Measurements from ENCODE around the gene FGF12. TPM values are rescaled to one million over a fixed set of nuclear protein-coding genes. Genes with fewer than 3 reads are reported as not detected.

FGF12 gene
- total and polyA plus RNA-seq, 2 experiments from 2014 or later, result 6.0 to 14.3 TPM

DNA sequence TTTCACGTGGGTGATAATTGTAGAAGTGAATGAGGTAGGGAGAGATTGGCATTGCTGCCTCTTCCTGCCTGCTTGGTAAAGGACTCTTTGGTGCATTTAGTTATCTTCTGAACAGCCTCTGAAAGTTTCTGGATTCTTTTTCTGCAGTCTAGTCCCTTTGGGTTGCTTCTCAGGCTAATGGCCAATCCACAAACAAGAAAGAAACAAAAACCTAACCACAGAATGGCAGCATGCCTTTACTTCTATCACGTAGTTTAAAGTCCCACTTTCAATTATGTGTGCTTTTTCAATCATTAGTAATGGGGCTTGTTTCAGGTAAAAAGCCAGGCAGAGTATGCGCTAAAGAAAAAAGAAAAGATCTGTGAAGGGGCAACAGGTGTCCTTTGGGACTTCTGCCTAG is 7.4 kb downstream of the FGF12 start:
- DNase-seq (ENCODE audit: low spot score) (no peak), ATAC-seq (no peak)
- no peak for TF ChIP-seq POLR2AphosphoS5 (IDR thresholded peaks at IDR 0.05; ENCODE audit: low read depth)
- TF ChIP-seq EZH2phosphoT487 (IDR thresholded peaks at IDR 0.05; ENCODE audit: unreplicated experiment), result no peak
- TF ChIP-seq, protein P1, sequence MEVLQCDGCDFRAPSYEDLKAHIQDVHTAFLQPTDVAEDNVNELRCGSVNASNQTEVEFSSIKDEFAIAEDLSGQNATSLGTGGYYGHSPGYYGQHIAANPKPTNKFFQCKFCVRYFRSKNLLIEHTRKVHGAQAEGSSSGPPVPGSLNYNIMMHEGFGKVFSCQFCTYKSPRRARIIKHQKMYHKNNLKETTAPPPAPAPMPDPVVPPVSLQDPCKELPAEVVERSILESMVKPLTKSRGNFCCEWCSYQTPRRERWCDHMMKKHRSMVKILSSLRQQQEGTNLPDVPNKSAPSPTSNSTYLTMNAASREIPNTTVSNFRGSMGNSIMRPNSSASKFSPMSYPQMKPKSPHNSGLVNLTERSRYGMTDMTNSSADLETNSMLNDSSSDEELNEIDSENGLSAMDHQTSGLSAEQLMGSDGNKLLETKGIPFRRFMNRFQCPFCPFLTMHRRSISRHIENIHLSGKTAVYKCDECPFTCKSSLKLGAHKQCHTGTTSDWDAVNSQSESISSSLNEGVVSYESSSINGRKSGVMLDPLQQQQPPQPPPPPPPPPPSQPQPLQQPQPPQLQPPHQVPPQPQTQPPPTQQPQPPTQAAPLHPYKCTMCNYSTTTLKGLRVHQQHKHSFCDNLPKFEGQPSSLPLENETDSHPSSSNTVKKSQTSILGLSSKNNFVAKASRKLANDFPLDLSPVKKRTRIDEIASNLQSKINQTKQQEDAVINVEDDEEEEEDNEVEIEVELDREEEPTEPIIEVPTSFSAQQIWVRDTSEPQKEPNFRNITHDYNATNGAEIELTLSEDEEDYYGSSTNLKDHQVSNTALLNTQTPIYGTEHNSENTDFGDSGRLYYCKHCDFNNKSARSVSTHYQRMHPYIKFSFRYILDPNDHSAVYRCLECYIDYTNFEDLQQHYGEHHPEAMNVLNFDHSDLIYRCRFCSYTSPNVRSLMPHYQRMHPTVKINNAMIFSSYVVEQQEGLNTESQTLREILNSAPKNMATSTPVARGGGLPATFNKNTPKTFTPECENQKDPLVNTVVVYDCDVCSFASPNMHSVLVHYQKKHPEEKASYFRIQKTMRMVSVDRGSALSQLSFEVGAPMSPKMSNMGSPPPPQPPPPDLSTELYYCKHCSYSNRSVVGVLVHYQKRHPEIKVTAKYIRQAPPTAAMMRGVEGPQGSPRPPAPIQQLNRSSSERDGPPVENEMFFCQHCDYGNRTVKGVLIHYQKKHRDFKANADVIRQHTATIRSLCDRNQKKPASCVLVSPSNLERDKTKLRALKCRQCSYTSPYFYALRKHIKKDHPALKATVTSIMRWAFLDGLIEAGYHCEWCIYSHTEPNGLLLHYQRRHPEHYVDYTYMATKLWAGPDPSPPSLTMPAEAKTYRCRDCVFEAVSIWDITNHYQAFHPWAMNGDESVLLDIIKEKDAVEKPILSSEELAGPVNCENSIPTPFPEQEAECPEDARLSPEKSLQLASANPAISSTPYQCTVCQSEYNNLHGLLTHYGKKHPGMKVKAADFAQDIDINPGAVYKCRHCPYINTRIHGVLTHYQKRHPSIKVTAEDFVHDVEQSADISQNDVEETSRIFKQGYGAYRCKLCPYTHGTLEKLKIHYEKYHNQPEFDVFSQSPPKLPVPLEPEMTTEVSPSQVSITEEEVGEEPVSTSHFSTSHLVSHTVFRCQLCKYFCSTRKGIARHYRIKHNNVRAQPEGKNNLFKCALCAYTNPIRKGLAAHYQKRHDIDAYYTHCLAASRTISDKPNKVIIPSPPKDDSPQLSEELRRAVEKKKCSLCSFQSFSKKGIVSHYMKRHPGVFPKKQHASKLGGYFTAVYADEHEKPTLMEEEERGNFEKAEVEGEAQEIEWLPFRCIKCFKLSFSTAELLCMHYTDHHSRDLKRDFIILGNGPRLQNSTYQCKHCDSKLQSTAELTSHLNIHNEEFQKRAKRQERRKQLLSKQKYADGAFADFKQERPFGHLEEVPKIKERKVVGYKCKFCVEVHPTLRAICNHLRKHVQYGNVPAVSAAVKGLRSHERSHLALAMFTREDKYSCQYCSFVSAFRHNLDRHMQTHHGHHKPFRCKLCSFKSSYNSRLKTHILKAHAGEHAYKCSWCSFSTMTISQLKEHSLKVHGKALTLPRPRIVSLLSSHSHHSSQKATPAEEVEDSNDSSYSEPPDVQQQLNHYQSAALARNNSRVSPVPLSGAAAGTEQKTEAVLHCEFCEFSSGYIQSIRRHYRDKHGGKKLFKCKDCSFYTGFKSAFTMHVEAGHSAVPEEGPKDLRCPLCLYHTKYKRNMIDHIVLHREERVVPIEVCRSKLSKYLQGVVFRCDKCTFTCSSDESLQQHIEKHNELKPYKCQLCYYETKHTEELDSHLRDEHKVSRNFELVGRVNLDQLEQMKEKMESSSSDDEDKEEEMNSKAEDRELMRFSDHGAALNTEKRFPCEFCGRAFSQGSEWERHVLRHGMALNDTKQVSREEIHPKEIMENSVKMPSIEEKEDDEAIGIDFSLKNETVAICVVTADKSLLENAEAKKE (CRISPR knock-in tag; IDR thresholded peaks at IDR 0.05), result no peak
- TF ChIP-seq ZNF114 (CRISPR knock-in tag; IDR thresholded peaks at IDR 0.05), result no peak
- Histone ChIP-seq H2AFZ (no peak overlapping the region), H4K20me1 (replicated peaks; ENCODE audit: insufficient read depth) (no peaks in the 10 kb centered on the region), H3K4me3 (no peak overlapping the region), H3K4me1 (ENCODE audit: insufficient read depth) (peaks cover 30% of the 10 kb centered on the region), H3K4me2 (no peak overlapping the region), H3K36me3 (ENCODE audit: insufficient read depth) (no peaks in the 10 kb centered on the region), H3F3A (replicated peaks; ENCODE audit: low read depth) (no peaks in the 10 kb centered on the region), H3K79me2 (replicated peaks; ENCODE audit: insufficient read depth) (no peaks in the 10 kb centered on the region), H3K27me3 (ENCODE audit: insufficient read depth) (no peaks in the 10 kb centered on the region), H3K27ac (ENCODE audit: low read depth) (no peak overlapping the region), H3K9me2 (ENCODE audit: insufficient read depth) (no peaks in the 10 kb centered on the region)
- Mint-ChIP-seq H3K4me3 (no peak overlapping the region), H3K4me1 (peaks cover 32% of the 10 kb centered on the region), H3K36me3 (ENCODE audit: low read depth) (no peaks in the 10 kb centered on the region), H3K9me3 (no peaks in the 10 kb centered on the region), H3K27ac (no peak overlapping the region), H3K27me3 (ENCODE audit: insufficient read depth, low read depth, poor library complexity) (no peaks in the 10 kb centered on the region)

DNA sequence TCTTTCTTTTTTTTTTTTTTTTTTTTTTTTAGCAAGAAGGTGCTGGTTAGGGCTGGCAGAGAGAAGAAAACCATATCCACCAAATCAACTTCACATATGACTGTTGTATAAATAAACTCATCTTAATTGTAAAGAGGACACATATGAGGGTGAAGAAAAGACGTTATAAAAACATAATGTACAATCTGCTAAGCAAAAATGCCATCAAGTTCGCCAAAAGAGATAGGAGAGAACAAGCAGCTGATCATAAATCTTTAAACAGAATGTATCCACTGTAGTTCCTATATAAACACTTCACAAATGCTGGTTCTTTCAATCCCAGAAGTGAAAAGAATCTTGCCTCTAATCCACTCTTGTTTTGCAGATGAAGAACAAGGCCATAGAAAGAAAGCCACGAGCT is 9.2 kb downstream of the FGF12 start:
- H3K4me3 ChIP-seq, result no peak overlapping the region
- Mint-ChIP-seq H3K27me3 (ENCODE audit: insufficient read depth, low read depth, poor library complexity) (no peaks in the 10 kb centered on the region), H3K27ac (no peak overlapping the region), H3K9me3 (no peaks in the 10 kb centered on the region), H3K4me3 (no peak overlapping the region), H3K36me3 (ENCODE audit: low read depth) (no peaks in the 10 kb centered on the region), H3K4me1 (peaks cover 27% of the 10 kb centered on the region)
- H3K9me2 ChIP-seq (ENCODE audit: insufficient read depth), result no peaks in the 10 kb centered on the region
- no peak for ATAC-seq
- H3K27ac ChIP-seq (ENCODE audit: low read depth), result no peak overlapping the region
- H3K79me2 ChIP-seq (replicated peaks; ENCODE audit: insufficient read depth), result no peaks in the 10 kb centered on the region
- no peaks in the 10 kb centered on the region for H3K27me3 ChIP-seq (ENCODE audit: insufficient read depth)
- H4K20me1 ChIP-seq (replicated peaks; ENCODE audit: insufficient read depth), result no peaks in the 10 kb centered on the region
- no peak for DNase-seq (ENCODE audit: low spot score)
- H3K4me1 ChIP-seq (ENCODE audit: insufficient read depth), result peaks cover 24% of the 10 kb centered on the region
- no peak overlapping the region for H2AFZ ChIP-seq
- H3F3A ChIP-seq (replicated peaks; ENCODE audit: low read depth), result no peaks in the 10 kb centered on the region
- H3K36me3 ChIP-seq (ENCODE audit: insufficient read depth), result no peaks in the 10 kb centered on the region
- no peak overlapping the region for H3K4me2 ChIP-seq
- no peak for TF ChIP-seq STAT1 (IDR thresholded peaks at IDR 0.05; ENCODE audit: unreplicated experiment)
- no peak for TF ChIP-seq CREB1 (CRISPR knock-in tag; IDR thresholded peaks at IDR 0.05; ENCODE audit: low read depth)
- TF ChIP-seq, protein P2, sequence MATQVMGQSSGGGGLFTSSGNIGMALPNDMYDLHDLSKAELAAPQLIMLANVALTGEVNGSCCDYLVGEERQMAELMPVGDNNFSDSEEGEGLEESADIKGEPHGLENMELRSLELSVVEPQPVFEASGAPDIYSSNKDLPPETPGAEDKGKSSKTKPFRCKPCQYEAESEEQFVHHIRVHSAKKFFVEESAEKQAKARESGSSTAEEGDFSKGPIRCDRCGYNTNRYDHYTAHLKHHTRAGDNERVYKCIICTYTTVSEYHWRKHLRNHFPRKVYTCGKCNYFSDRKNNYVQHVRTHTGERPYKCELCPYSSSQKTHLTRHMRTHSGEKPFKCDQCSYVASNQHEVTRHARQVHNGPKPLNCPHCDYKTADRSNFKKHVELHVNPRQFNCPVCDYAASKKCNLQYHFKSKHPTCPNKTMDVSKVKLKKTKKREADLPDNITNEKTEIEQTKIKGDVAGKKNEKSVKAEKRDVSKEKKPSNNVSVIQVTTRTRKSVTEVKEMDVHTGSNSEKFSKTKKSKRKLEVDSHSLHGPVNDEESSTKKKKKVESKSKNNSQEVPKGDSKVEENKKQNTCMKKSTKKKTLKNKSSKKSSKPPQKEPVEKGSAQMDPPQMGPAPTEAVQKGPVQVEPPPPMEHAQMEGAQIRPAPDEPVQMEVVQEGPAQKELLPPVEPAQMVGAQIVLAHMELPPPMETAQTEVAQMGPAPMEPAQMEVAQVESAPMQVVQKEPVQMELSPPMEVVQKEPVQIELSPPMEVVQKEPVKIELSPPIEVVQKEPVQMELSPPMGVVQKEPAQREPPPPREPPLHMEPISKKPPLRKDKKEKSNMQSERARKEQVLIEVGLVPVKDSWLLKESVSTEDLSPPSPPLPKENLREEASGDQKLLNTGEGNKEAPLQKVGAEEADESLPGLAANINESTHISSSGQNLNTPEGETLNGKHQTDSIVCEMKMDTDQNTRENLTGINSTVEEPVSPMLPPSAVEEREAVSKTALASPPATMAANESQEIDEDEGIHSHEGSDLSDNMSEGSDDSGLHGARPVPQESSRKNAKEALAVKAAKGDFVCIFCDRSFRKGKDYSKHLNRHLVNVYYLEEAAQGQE (IDR thresholded peaks at IDR 0.05; ENCODE audit: unreplicated experiment), result no peak
- no peak for TF ChIP-seq NANOG (IDR thresholded peaks at IDR 0.05; ENCODE audit: borderline replicate concordance)
- no peak for TF ChIP-seq JUNB (IDR thresholded peaks at IDR 0.05; ENCODE audit: unreplicated experiment)
